IMR-90 (cell line): ENCODE results near the gene GSE1. TPM values are rescaled to one million over a fixed set of nuclear protein-coding genes. Genes with fewer than 3 reads are reported as not detected.

Experiments
- ATAC-seq: fragments of 200-7000 bp; cut with Tn5 transposase; 2 replicates; pipeline ENCODE4 v1.9.1; 2020; ENCODE audit warnings: low read depth, mild to moderate bottlenecking, moderate library complexity
- BruUV-seq: library from RNA; stranded (reverse); fragments of 400-500 nt; replicated peaks from 2 replicates; lab custom pipeline; 2021; lab: Mats Ljungman, UMichigan
- CTCF ChIA-PET: fragments of 300-600 bp; formaldehyde crosslinking; extraction: SDS; loops from one replicate; lab custom pipeline; 2021; ENCODE audit warnings: antibody characterized with exemption; lab: Yijun Ruan, JAX
- POLR2A ChIA-PET: fragments of 300-600 bp; sonication (Branson Sonifier 250); formaldehyde crosslinking; loops from one replicate; lab custom pipeline; 2022; ENCODE audit warnings: antibody characterized with exemption; ENCODE audit not compliant: unreplicated experiment; lab: Charles Lee
- DNase-seq: peaks from one replicate; pipeline ENCODE4 v3.0.0; 2013
- H2AFZ ChIP-seq: replicated peaks from 2 replicates; pipeline ENCODE3; 2013; ENCODE audit warnings: low read length, mild to moderate bottlenecking; ENCODE audit not compliant: poor library complexity
- H2AK5ac ChIP-seq: 2 replicates; pipeline ENCODE4 v1.6.1; 2013; ENCODE audit warnings: low read depth, low read length, inconsistent platforms
- H2AK9ac ChIP-seq: replicated peaks from 2 replicates; pipeline ENCODE3; 2013; ENCODE audit warnings: mild to moderate bottlenecking, low read depth, low read length, moderate library complexity; ENCODE audit not compliant: poor library complexity
- H2BK120ac ChIP-seq: 2 replicates; pipeline ENCODE4 v1.6.1; 2013; ENCODE audit warnings: low read depth, low read length, inconsistent platforms
- H2BK15ac ChIP-seq: 3 replicates; pipeline ENCODE4 v1.6.1; 2013; ENCODE audit warnings: low read depth, low read length, inconsistent platforms
- H2BK20ac ChIP-seq: 2 replicates; pipeline ENCODE4 v1.6.1; 2013; ENCODE audit warnings: low read depth, mild to moderate bottlenecking, inconsistent platforms, low read length, moderate library complexity
- H2BK5ac ChIP-seq: 2 replicates; pipeline ENCODE4 v1.6.1; 2013; ENCODE audit warnings: mild to moderate bottlenecking, low read depth, low read length, inconsistent platforms; ENCODE audit not compliant: poor library complexity, severe bottlenecking
- H3K14ac ChIP-seq: replicated peaks from 2 replicates; pipeline ENCODE4 v1.6.1; 2013; ENCODE audit warnings: low read depth, low read length, inconsistent platforms
- H3K18ac ChIP-seq: 2 replicates; pipeline ENCODE4 v1.6.1; 2013; ENCODE audit warnings: low read depth, low read length, control low read depth
- H3K23ac ChIP-seq: 2 replicates; pipeline ENCODE4 v1.6.1; 2013; ENCODE audit warnings: low read depth, low read length, inconsistent platforms
- H3K27ac ChIP-seq: 2 replicates; pipeline ENCODE4 v1.5.1; 2013; ENCODE audit warnings: mild to moderate bottlenecking, control low read depth, low read length; ENCODE audit not compliant: insufficient read depth
- H3K27me3 ChIP-seq: 2 replicates; pipeline ENCODE4 v1.6.1; 2013; ENCODE audit warnings: low read length; ENCODE audit not compliant: control insufficient read depth, insufficient read depth
- H3K36me3 ChIP-seq: 2 replicates; pipeline ENCODE4 v1.6.1; 2013; ENCODE audit warnings: low read length, mixed read lengths; ENCODE audit not compliant: control insufficient read depth, insufficient read depth
- H3K4ac ChIP-seq: 2 replicates; pipeline ENCODE4 v1.6.1; 2013; ENCODE audit warnings: low read depth, low read length, inconsistent platforms
- H3K4me1 ChIP-seq: 2 replicates; pipeline ENCODE4 v1.6.1; 2013; ENCODE audit warnings: low read length, mixed read lengths; ENCODE audit not compliant: control insufficient read depth, insufficient read depth
- H3K4me2 ChIP-seq: 2 replicates; pipeline ENCODE4 v1.6.1; 2013; ENCODE audit warnings: low read depth, mild to moderate bottlenecking, control low read depth, low read length, moderate library complexity
- H3K4me3 ChIP-seq: 2 replicates; pipeline ENCODE4 v1.5.1; 2013; ENCODE audit warnings: low read depth, mild to moderate bottlenecking, control low read depth, low read length, moderate library complexity; ENCODE audit not compliant: insufficient read depth
- H3K56ac ChIP-seq: 2 replicates; pipeline ENCODE4 v1.6.1; 2013; ENCODE audit warnings: low read length, inconsistent platforms; ENCODE audit not compliant: insufficient read depth; ENCODE audit errors: extremely low read depth
- H3K79me1 ChIP-seq, 2 experiments: 2 replicates each; pipeline ENCODE4 v1.6.1; 2013; ENCODE audit warnings: low read length in 2 of 2, inconsistent platforms in 1 of 2, low read depth in 1 of 2
- H3K9ac ChIP-seq: 2 replicates; pipeline ENCODE4 v1.6.1; 2013; ENCODE audit warnings: low read depth, low read length, control low read depth
- H3K9me1 ChIP-seq: 2 replicates; pipeline ENCODE4 v1.6.1; 2013; ENCODE audit warnings: low read length, inconsistent platforms; ENCODE audit not compliant: insufficient read depth
- H3K9me3 ChIP-seq: 2 replicates; pipeline ENCODE4 v1.6.1; 2013; ENCODE audit warnings: low read length; ENCODE audit not compliant: control insufficient read depth, insufficient read depth
- H4K20me1 ChIP-seq: 2 replicates; pipeline ENCODE4 v1.6.1; 2013; ENCODE audit warnings: low read length, inconsistent platforms; ENCODE audit not compliant: insufficient read depth
- H4K5ac ChIP-seq: 2 replicates; pipeline ENCODE4 v1.6.1; 2013; ENCODE audit warnings: mild to moderate bottlenecking, low read depth, low read length, control low read depth
- H4K8ac ChIP-seq, 2 experiments: 2 replicates each; pipeline ENCODE4 v1.6.1; 2013; ENCODE audit warnings: low read depth in 2 of 2, low read length in 2 of 2, control low read depth in 1 of 2, inconsistent platforms in 1 of 2
- H4K91ac ChIP-seq: 2 replicates; pipeline ENCODE4 v1.6.1; 2013; ENCODE audit warnings: low read depth, low read length, inconsistent platforms; ENCODE audit not compliant: insufficient read depth
- CEBPB ChIP-seq: IDR thresholded peaks from 2 replicates; pipeline ENCODE4 v1.6.1; 2012; ENCODE audit warnings: low read depth, low read length, improper control_type of control experiment
- CHD1 ChIP-seq: IDR thresholded peaks from 2 replicates; pipeline ENCODE4 v1.6.1; 2012; ENCODE audit warnings: low read depth, low read length, improper control_type of control experiment
- MAZ ChIP-seq: IDR thresholded peaks from 2 replicates; pipeline ENCODE4 v1.6.1; 2012; ENCODE audit warnings: low read depth, mild to moderate bottlenecking, low read length, improper control_type of control experiment, moderate library complexity, borderline replicate concordance
- MXI1 ChIP-seq: IDR thresholded peaks from 2 replicates; pipeline ENCODE4 v1.6.1; 2012; ENCODE audit warnings: low read depth, mild to moderate bottlenecking, low read length, moderate library complexity, borderline replicate concordance
- SMC3 ChIP-seq: fragments of 150-350 bp; IDR thresholded peaks from 2 replicates; pipeline ENCODE4 v1.6.1; 2016; ENCODE audit warnings: low read depth, mild to moderate bottlenecking, antibody characterized with exemption, low read length, moderate library complexity
- WGBS, 2 experiments: methylation state at CpG; one replicate each; pipeline versions ENCODE4 v1.1.5 to v1.1.7; 2013; ENCODE audit warnings: missing lambda C conversion rate in 2 of 2; ENCODE audit not compliant: insufficient read length in 1 of 2; ENCODE audit errors: extremely low coverage in 2 of 2; 5-methylcytosine and 5-hydroxymethylcytosine counted together
- dilution Hi-C: fragments of 300-500 bp; cut with HindIII; formaldehyde crosslinking; loops from one replicate; pipeline ENCODE4 v1.14.3; 2018; ENCODE audit warnings: low sequenced_read_pairs; ENCODE audit not compliant: unreplicated experiment
- in situ Hi-C: fragments of 300-500 bp; cut with MboI; formaldehyde crosslinking; loops from 3 replicates; pipeline ENCODE4 v1.14.3; 2019; ENCODE audit warnings: low sequenced_read_pairs, inconsistent platforms, mixed read lengths
- intact Hi-C: fragments of 100-400 bp; cut with micrococcal nuclease; formaldehyde crosslinking; loops from 2 replicates; pipeline ENCODE4 v1.10.0; 2022
- polyA plus RNA-seq, 3 experiments: library from polyadenylated mRNA; depleted of rRNA; stranded (reverse); fragments of >200 nt; gene quantifications; 2 replicates each; pipeline ENCODE4 v1.2.3, GENCODE V29; 2012; ENCODE audit warnings: low replicate concordance in 1 of 3
- total RNA-seq: library from RNA; depleted of rRNA; stranded (reverse); fragments of >200 nt; gene quantifications from 2 replicates; pipeline ENCODE4 v1.2.3, GENCODE V29; 2012

GSE1 gene
- total and polyA plus RNA-seq, 2 of the 4 experiments (the other 2 are of a cell fraction): 14.9 to 25.5 TPM

- H4K8ac ChIP-seq: no peak overlapping the region
- ChIA-PET CTCF (no interaction called here), POLR2A (no interaction called here)
- intact Hi-C loops: no loop called here
- no peak overlapping the region for H2BK5ac ChIP-seq
- ATAC-seq: no peak
- no peak overlapping the region for H3K18ac ChIP-seq
- H3K36me3 ChIP-seq: no peaks in the 10 kb centered on the region
- 87% methylated on average over 3 of the region's 21 CpGs; no CpG with 5 or more reads in 1 of the 2 experiments for WGBS, 2 experiments
- H2AK9ac ChIP-seq: no peak overlapping the region
- H4K20me1 ChIP-seq: peaks cover 77% of the 10 kb centered on the region
- no peak overlapping the region for H3K27ac ChIP-seq
- H3K9me3 ChIP-seq: no peaks in the 10 kb centered on the region
- H4K5ac ChIP-seq: no peak overlapping the region
- H3K9ac ChIP-seq: no peak overlapping the region
- no peak overlapping the region for H3K14ac ChIP-seq
- H3K9me1 ChIP-seq: peaks cover 17% of the 10 kb centered on the region
- no peak overlapping the region for H2AK5ac ChIP-seq
- no peak overlapping the region for H2BK120ac ChIP-seq
- no peak overlapping the region for H3K4ac ChIP-seq
- H3K79me1 ChIP-seq: peaks cover 14 to 66% of the 10 kb centered on the region in 2 experiments
- no peak for DNase-seq
- H3K56ac ChIP-seq: no peak overlapping the region
- no peak overlapping the region for H4K91ac ChIP-seq
- in situ Hi-C loops: no loop called here
- no peak overlapping the region for H2AFZ ChIP-seq
- BruUV-seq: no TSS peak
- H3K4me2 ChIP-seq: no peak overlapping the region
- H3K4me1 ChIP-seq: peaks cover 5% of the 10 kb centered on the region
- H2BK15ac ChIP-seq: no peak overlapping the region
- no peak overlapping the region for H3K4me3 ChIP-seq
- TF ChIP-seq SMC3 (no peak), MXI1 (no peak), CEBPB (no peak), MAZ (no peak), CHD1 (no peak)
- dilution Hi-C loops: no loop called here
- H3K27me3 ChIP-seq: no peaks in the 10 kb centered on the region
- H2BK20ac ChIP-seq: no peak overlapping the region
- no peak overlapping the region for H3K23ac ChIP-seq
These were observed 19.5 kb upstream of the GSE1 start for GRCh38 chr16:85593494-85594221.
